Measurements from ENCODE around the gene SHISA6.

The SHISA6 gene

GRCh38 chr17:11240841-11241610 lies at the start of gene SHISA6:
Gene SHISA6 (plus strand): TSS chr17:11241213.
- no peak for TF ChIP-seq ZNF274 (IDR thresholded peaks at IDR 0.05; ENCODE audit: low read depth, low read length)
- H3K4me3 ChIP-seq (ENCODE audit: low read length), result no peak within 1 kb of the TSS

GRCh38 chr17:11195801-11196200 lies 45.2 kb upstream of the SHISA6 start:
- no peak overlapping the region for H3K4me3 ChIP-seq (ENCODE audit: low read length)
- no peak for TF ChIP-seq ZNF274 (IDR thresholded peaks at IDR 0.05; ENCODE audit: low read depth, low read length)

- TF ChIP-seq ZNF274 (IDR thresholded peaks at IDR 0.05; ENCODE audit: low read depth, low read length), result no peak
- H3K4me3 ChIP-seq (ENCODE audit: low read length), result no peak overlapping the region
Measured at GRCh38 chr17:11204991-11205390, 36.0 kb upstream of the SHISA6 start.

- H3K4me3 ChIP-seq (ENCODE audit: low read length), result no peak overlapping the region
- TF ChIP-seq ZNF274 (IDR thresholded peaks at IDR 0.05; ENCODE audit: low read depth, low read length), result no peak
Measured at GRCh38 chr17:11205659-11206058, 35.4 kb upstream of the SHISA6 start.

GRCh38 chr17:11209906-11210305 lies 31.1 kb upstream of the SHISA6 start:
- no peak overlapping the region for H3K4me3 ChIP-seq (ENCODE audit: low read length)
- no peak for TF ChIP-seq ZNF274 (IDR thresholded peaks at IDR 0.05; ENCODE audit: low read depth, low read length)

- no peak for TF ChIP-seq ZNF274 (IDR thresholded peaks at IDR 0.05; ENCODE audit: low read depth, low read length)
- H3K4me3 ChIP-seq (ENCODE audit: low read length), result no peak overlapping the region
Measured at GRCh38 chr17:11212792-11213191, 28.2 kb upstream of the SHISA6 start.

- no peak for TF ChIP-seq ZNF274 (IDR thresholded peaks at IDR 0.05; ENCODE audit: low read depth, low read length)
- H3K4me3 ChIP-seq (ENCODE audit: low read length), result no peak overlapping the region
Measured at GRCh38 chr17:11216976-11217375, 24.0 kb upstream of the SHISA6 start.

GRCh38 chr17:11221196-11221595 lies 19.8 kb upstream of the SHISA6 start:
- no peak overlapping the region for H3K4me3 ChIP-seq (ENCODE audit: low read length)
- no peak for TF ChIP-seq ZNF274 (IDR thresholded peaks at IDR 0.05; ENCODE audit: low read depth, low read length)

- no peak for TF ChIP-seq ZNF274 (IDR thresholded peaks at IDR 0.05; ENCODE audit: low read depth, low read length)
- no peak overlapping the region for H3K4me3 ChIP-seq (ENCODE audit: low read length)
Measured at GRCh38 chr17:11221721-11222120, 19.3 kb upstream of the SHISA6 start.

GRCh38 chr17:11238705-11239104 lies 2.3 kb upstream of the SHISA6 start:
- H3K4me3 ChIP-seq (ENCODE audit: low read length), result no peak overlapping the region
- TF ChIP-seq ZNF274 (IDR thresholded peaks at IDR 0.05; ENCODE audit: low read depth, low read length), result no peak

- no peak overlapping the region for H3K4me3 ChIP-seq (ENCODE audit: low read length)
- no peak for TF ChIP-seq ZNF274 (IDR thresholded peaks at IDR 0.05; ENCODE audit: low read depth, low read length)
Measured at GRCh38 chr17:11239379-11239970, 1.5 kb upstream of the SHISA6 start.

GRCh38 chr17:11240041-11240840 lies 772 bp upstream of the SHISA6 start:
- no peak for TF ChIP-seq ZNF274 (IDR thresholded peaks at IDR 0.05; ENCODE audit: low read depth, low read length)
- H3K4me3 ChIP-seq (ENCODE audit: low read length), result no peak overlapping the region

- no peak overlapping the region for H3K4me3 ChIP-seq (ENCODE audit: low read length)
- no peak for TF ChIP-seq ZNF274 (IDR thresholded peaks at IDR 0.05; ENCODE audit: low read depth, low read length)
Measured at GRCh38 chr17:11241611-11242226, 706 bp downstream of the SHISA6 start.

GRCh38 chr17:11242411-11242810 lies 1.4 kb downstream of the SHISA6 start:
- no peak for TF ChIP-seq ZNF274 (IDR thresholded peaks at IDR 0.05; ENCODE audit: low read depth, low read length)

More at GRCh38 chr17:11242411-11242810, 1.4 kb downstream of the SHISA6 start:
- H3K4me3 ChIP-seq (ENCODE audit: low read length), result no peak overlapping the region
